T-helper 2 cell treated with Interferon-gamma antibody and Interleukin-4, amounts not matched to agents 5 μg/mL and 100 μg/mL, for 36 hours (primary cell): ENCODE measurements around the gene HNRNPA0.
A peak's percentile ranks its signal among the peaks of the same experiment; 100 is the strongest.

Source experiments
- DNase-seq: peaks from one replicate; pipeline ENCODE4 v3.0.0; 2021; ENCODE audit warnings: low spot score
- H3K27ac Mint-ChIP-seq: one replicate; pipeline ENCODE4 v1.8.0; 2021; ENCODE audit warnings: mild to moderate bottlenecking, mixed read lengths
- H3K27me3 Mint-ChIP-seq: one replicate; pipeline ENCODE4 v1.8.0; 2021; ENCODE audit warnings: low read depth, mixed read lengths
- H3K36me3 Mint-ChIP-seq: one replicate; pipeline ENCODE4 v1.8.0; 2021; ENCODE audit warnings: low read depth, mixed read lengths
- H3K4me1 Mint-ChIP-seq: one replicate; pipeline ENCODE4 v1.8.0; 2021; ENCODE audit warnings: low read depth, mixed read lengths
- H3K4me3 Mint-ChIP-seq: one replicate; pipeline ENCODE4 v1.8.0; 2022; ENCODE audit warnings: mild to moderate bottlenecking, moderate library complexity, mixed read lengths
- H3K9me3 Mint-ChIP-seq: one replicate; pipeline ENCODE4 v1.8.0; 2021; ENCODE audit warnings: mixed read lengths

Gene HNRNPA0

DNA sequence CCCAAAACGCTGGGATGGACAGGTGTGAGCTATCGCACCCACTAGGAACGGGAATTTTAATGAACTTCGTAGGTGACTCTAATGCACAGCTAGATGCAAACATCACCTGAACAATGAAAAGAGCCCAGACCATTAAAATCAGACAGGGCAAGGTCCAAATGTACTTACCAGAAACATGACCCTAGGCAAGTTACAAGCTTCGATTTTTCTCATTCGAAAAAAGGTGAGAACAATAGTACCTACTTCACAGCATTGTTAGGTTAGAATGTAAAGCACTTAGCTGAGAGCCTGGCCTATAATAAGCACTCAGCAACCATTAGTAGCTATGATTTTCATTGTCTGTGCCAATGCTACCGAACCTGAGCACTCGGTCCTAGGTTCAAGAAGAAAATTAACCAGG lies 12.4 kb downstream of the HNRNPA0 start:
- Mint-ChIP-seq H3K4me3 (no peak overlapping the region), H3K9me3 (peaks cover 5% of the 10 kb centered on the region), H3K27me3 (peaks cover 2% of the 10 kb centered on the region), H3K4me1 (peaks cover 5% of the 10 kb centered on the region), H3K27ac (no peak overlapping the region), H3K36me3 (peaks cover 4% of the 10 kb centered on the region)
- no peak for DNase-seq

GRCh38 chr5:137739737-137740136 lies 14.4 kb downstream of the HNRNPA0 start:
- Mint-ChIP-seq H3K4me3 (no peak overlapping the region), H3K4me1 (peaks cover 5% of the 10 kb centered on the region), H3K9me3 (peaks cover 5% of the 10 kb centered on the region), H3K36me3 (peaks cover 4% of the 10 kb centered on the region), H3K27ac (no peak overlapping the region), H3K27me3 (peaks cover under 1% of the 10 kb centered on the region)
- no peak for DNase-seq

DNA sequence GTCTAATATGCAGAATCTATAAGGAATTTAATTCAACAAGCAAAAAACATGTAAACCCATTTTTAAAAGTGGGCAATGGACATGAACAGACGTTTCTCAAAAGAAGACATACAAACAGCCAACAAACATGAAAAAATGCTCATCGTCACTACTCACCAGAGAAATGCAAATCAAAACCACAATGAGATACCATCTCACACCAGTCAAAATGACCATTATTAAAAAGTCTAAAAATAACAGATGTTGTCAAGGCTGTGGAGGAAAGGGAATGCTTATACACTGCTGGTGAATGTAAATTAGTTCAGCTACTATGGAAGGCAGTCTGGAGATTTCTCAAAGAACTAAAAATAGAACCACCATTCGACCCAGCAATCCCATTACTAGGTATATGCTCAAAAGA lies 15.2 kb downstream of the HNRNPA0 start:
- peaks cover 5% of the 10 kb centered on the region for H3K9me3 Mint-ChIP-seq
- H3K4me3 Mint-ChIP-seq = no peak overlapping the region
- no peak for DNase-seq
- H3K27ac Mint-ChIP-seq = no peak overlapping the region
- no peaks in the 10 kb centered on the region for H3K27me3 Mint-ChIP-seq
- peaks cover 4% of the 10 kb centered on the region for H3K36me3 Mint-ChIP-seq
- H3K4me1 Mint-ChIP-seq = peaks cover 11% of the 10 kb centered on the region

DNA sequence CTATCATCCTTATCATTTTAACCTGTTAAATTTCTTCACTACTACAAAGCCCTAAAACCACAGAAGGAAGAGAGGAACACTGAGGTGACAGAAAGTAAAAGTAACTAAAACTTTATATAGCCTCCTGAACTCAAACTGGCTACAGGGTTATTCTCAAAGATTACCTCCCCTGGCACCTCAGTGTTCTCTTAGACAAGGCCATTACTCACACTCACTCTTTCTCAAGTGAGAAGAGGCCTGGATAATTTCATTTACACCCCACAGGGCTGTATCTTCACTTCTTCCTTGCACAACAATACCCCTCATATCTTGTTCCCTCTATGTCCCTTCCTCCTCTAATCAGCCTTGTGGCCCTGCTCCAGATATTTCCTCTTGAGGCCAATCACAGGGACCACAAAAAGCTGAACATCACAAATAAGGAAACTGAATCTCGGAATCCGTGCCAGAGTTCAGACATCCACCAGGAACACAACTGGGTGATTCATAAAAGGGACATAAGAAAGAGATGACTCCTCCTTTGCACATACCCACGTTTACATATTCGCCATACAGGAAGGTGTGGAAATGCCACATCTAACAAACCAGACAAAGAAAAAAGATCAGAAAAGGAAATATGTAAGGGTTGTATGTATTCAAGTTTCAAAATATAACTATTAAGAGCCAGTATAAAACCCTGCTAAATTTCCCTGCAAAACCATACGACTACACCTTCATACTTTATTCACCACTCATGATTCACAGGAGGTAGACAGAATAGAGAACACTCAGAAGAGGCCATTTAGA lies 16.6 kb downstream of the HNRNPA0 start:
- Mint-ChIP-seq H3K36me3 (peaks cover 4% of the 10 kb centered on the region), H3K4me3 (no peak overlapping the region), H3K4me1 (peaks cover 12% of the 10 kb centered on the region), H3K27ac (no peak overlapping the region), H3K9me3 (peaks cover 5% of the 10 kb centered on the region), H3K27me3 (peaks cover 3% of the 10 kb centered on the region)
- peak; percentile 32 for DNase-seq

- no peak overlapping the region for H3K4me3 Mint-ChIP-seq
- peaks cover 6% of the 10 kb centered on the region for H3K27me3 Mint-ChIP-seq
- peaks cover 5% of the 10 kb centered on the region for H3K9me3 Mint-ChIP-seq
- H3K36me3 Mint-ChIP-seq = peaks cover 4% of the 10 kb centered on the region
- no peak for DNase-seq
- H3K27ac Mint-ChIP-seq = no peak overlapping the region
- H3K4me1 Mint-ChIP-seq = peaks cover 14% of the 10 kb centered on the region
These were observed 17.7 kb downstream of the HNRNPA0 start for GRCh38 chr5:137736496-137736895.

DNA sequence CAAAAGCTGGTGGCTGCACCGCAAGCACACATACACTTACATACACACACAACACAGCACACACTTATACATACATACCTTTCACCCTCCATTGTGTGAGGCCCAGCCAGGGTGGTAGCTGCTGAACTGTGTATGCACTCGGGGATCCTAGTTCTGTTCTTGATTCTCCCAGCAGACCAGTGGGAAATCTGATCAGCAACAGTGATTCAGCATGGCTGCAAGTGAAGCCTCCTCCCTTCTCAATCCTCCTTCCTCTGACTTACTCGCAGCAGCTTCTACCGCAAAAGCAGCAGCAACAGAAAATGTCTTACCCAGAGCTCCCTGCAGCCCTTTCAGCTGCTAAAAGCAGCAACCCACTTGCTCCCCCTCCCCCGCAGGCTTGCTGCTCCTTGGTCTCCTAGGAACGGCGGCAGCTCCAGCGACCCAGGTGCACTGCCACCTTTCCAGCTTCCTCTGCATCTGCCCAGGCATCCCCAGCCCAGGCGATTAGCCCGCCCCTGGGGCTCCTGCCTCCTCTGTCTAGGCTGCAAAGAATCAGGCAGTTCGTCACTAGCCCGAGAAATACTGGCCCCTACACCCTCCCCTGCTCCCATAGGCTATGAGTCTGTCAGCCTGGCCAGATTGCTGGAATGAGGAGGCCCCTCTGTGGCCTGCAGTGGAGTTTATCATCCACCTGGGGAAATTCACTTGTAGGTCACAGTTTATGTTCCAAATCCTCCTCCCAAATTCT lies 18.4 kb downstream of the HNRNPA0 start, which contains the start of gene KLHL3:
TSS of gene KLHL3 (minus strand) at position 535 of the 730 bp plus-strand sequence. CDS start at position 92, 443 bp downstream.
- Mint-ChIP-seq H3K36me3 (peaks cover 4% of the 10 kb centered on the region), H3K4me1 (peaks cover 15% of the 10 kb centered on the region)
- peak; percentile 33 for DNase-seq

DNA sequence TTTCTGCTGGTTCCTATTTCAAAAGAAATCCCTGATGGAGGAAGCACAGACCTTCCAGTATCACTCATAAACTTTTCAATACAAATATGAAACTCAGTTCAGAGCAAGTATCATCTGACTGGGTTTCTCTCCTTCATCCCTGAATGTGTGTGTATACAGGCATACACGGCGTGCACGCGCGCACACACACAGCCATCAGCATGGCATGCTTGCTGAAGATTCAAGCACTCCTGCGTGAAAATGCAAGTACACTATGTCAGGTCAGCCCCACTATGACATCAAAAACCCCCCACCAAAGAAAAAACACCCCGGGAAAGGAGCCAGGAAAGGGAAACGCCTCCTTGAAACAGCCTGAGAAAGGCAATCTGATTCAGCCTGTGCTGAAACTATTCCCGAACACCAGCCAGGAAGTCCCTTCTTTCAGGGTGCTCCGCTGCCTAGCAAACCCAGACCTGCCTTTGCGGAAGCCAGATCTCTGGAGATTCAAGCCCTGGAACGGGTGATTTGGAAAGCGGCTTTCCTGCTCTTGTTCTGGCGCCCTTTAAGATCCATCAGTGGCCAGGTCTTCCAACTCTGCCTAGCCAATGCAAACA lies 19.1 kb downstream of the HNRNPA0 start:
- H3K27ac Mint-ChIP-seq = no peak overlapping the region
- H3K4me3 Mint-ChIP-seq = no peak overlapping the region
- peaks cover 20% of the 10 kb centered on the region for H3K4me1 Mint-ChIP-seq
- peaks cover 4% of the 10 kb centered on the region for H3K36me3 Mint-ChIP-seq
- peaks cover 6% of the 10 kb centered on the region for H3K27me3 Mint-ChIP-seq
- H3K9me3 Mint-ChIP-seq = peaks cover 5% of the 10 kb centered on the region
- DNase-seq = peak; percentile 13

More for the DNA sequence above, 18.4 kb downstream of the HNRNPA0 start, which contains the start of gene KLHL3:
- H3K9me3 Mint-ChIP-seq = peaks cover 5% of the 10 kb centered on the region
- H3K27ac Mint-ChIP-seq = no peak within 1 kb of the TSS
- H3K27me3 Mint-ChIP-seq = peaks cover 6% of the 10 kb centered on the region
- no peak within 1 kb of the TSS for H3K4me3 Mint-ChIP-seq

DNA sequence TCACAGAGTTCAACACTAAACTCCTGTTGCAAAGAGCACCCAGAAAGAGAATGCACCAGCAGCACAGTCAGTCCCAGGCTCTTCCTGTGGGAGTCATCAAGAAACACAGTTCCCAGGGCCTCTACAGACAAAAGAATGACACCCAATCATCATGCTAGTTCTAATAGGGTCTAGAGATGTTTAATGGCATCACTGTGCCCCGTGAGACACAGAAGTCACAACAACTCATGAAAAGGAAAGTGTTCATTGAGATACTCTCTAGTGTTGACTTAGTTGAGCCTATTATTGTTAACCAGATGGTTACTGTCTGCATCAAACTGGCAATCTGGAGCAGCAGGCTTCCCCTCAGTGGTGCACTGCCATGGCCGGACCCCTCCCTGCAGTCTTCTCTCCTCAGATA lies 19.8 kb downstream of the HNRNPA0 start:
- peaks cover 4% of the 10 kb centered on the region for H3K36me3 Mint-ChIP-seq
- H3K9me3 Mint-ChIP-seq = peaks cover 5% of the 10 kb centered on the region
- H3K27me3 Mint-ChIP-seq = peaks cover 6% of the 10 kb centered on the region
- H3K27ac Mint-ChIP-seq = no peak overlapping the region
- DNase-seq = no peak
- H3K4me3 Mint-ChIP-seq = no peak overlapping the region
- H3K4me1 Mint-ChIP-seq = peaks cover 17% of the 10 kb centered on the region

- DNase-seq = no peak
- no peak overlapping the region for H3K4me3 Mint-ChIP-seq
- H3K27me3 Mint-ChIP-seq = peaks cover 6% of the 10 kb centered on the region
- no peak overlapping the region for H3K27ac Mint-ChIP-seq
- H3K36me3 Mint-ChIP-seq = peaks cover 4% of the 10 kb centered on the region
- H3K4me1 Mint-ChIP-seq = peaks cover 16% of the 10 kb centered on the region
- H3K9me3 Mint-ChIP-seq = peaks cover 5% of the 10 kb centered on the region
These were observed 20.2 kb downstream of the HNRNPA0 start for GRCh38 chr5:137733922-137734321.

- Mint-ChIP-seq H3K36me3 (peaks cover 4% of the 10 kb centered on the region), H3K9me3 (peaks cover 4% of the 10 kb centered on the region), H3K27me3 (peaks cover 6% of the 10 kb centered on the region), H3K4me3 (no peak overlapping the region), H3K4me1 (peaks cover 15% of the 10 kb centered on the region), H3K27ac (no peak overlapping the region)
- DNase-seq = no peak
These were observed 21.2 kb downstream of the HNRNPA0 start for GRCh38 chr5:137733006-137733405.

- DNase-seq = no peak
- Mint-ChIP-seq H3K27me3 (peaks cover 6% of the 10 kb centered on the region), H3K27ac (no peak overlapping the region), H3K9me3 (no peaks in the 10 kb centered on the region), H3K4me3 (no peak overlapping the region), H3K4me1 (peaks cover 15% of the 10 kb centered on the region), H3K36me3 (no peaks in the 10 kb centered on the region)
These were observed 23.0 kb downstream of the HNRNPA0 start for GRCh38 chr5:137731176-137731575.

DNA sequence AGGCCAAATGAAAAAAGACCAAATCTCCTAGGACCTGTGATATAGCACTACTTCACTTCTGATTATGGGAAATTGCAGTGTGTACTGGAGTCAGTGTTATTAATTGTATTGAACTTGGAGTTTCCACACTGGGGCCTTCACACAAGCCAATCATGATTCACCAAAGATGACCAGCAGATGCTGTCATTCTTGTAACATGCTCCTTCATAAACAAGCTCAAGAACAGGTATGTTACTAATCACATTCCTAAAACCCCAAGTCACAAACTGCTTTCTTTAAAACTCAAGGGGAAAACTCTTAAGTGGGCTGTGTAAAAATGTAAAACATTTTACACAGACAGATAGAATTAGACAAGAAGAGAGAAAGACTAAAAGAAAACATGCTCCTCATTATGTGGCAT lies 23.8 kb downstream of the HNRNPA0 start:
- Mint-ChIP-seq H3K9me3 (no peaks in the 10 kb centered on the region), H3K27ac (no peak overlapping the region), H3K4me3 (no peak overlapping the region), H3K36me3 (no peaks in the 10 kb centered on the region), H3K4me1 (peaks cover 15% of the 10 kb centered on the region), H3K27me3 (peaks cover 6% of the 10 kb centered on the region)
- DNase-seq = no peak

GRCh38 chr5:137728048-137728447 lies 26.1 kb downstream of the HNRNPA0 start:
- no peak overlapping the region for H3K27ac Mint-ChIP-seq
- H3K4me3 Mint-ChIP-seq = no peak overlapping the region
- peaks cover 5% of the 10 kb centered on the region for H3K27me3 Mint-ChIP-seq
- no peaks in the 10 kb centered on the region for H3K9me3 Mint-ChIP-seq
- DNase-seq = no peak
- H3K4me1 Mint-ChIP-seq = peaks cover 8% of the 10 kb centered on the region
- H3K36me3 Mint-ChIP-seq = no peaks in the 10 kb centered on the region

- H3K9me3 Mint-ChIP-seq = no peaks in the 10 kb centered on the region
- no peak overlapping the region for H3K4me3 Mint-ChIP-seq
- DNase-seq = no peak
- H3K27ac Mint-ChIP-seq = no peak overlapping the region
- peaks cover 3% of the 10 kb centered on the region for H3K27me3 Mint-ChIP-seq
- H3K36me3 Mint-ChIP-seq = no peaks in the 10 kb centered on the region
- peaks cover 8% of the 10 kb centered on the region for H3K4me1 Mint-ChIP-seq
These were observed 26.5 kb downstream of the HNRNPA0 start for GRCh38 chr5:137727623-137728022.
